HG03196 (cell line): ENCODE results near the gene TOR1AIP1.

ENCODE experiments used
- ATAC-seq: cut with Tn5 transposase; IDR thresholded peaks from one replicate; pipeline ENCODE4 v1.9.1; 2021; ENCODE audit not compliant: unreplicated experiment

TOR1AIP1 gene

DNA sequence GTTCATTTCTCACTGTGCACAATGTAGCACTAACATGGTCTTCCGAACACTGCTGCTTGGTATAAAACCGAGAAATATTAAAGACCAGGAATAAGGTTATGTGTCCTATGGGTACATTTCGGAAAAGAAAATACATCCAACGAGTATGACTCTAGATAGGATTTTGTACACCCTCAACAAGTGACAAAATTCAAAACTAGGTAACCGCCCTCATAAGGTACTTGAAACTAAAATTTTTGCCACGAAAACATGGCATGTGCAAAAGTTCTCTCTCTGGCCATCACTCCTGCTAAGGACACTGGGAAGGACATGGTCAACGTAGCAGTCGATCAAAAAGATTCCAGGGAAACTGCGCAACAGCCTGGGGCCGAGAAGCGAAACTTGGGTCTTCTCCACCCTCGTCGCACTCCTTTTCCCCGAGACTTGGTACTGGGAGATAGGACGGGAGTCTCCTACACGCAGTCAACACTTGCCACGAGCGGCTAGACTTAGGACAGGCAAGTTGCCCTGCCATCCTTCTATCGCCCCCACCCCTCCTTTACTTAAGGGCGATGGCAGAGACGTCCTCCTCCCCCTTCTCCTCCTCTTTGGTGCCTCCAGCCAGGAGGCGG, 338 bp upstream of the TOR1AIP1 start:
- ATAC-seq, result no peak

- peak; percentile 13 for ATAC-seq
Measured at GRCh38 chr1:179883040-179883744, 1.1 kb downstream of the TOR1AIP1 start.

DNA sequence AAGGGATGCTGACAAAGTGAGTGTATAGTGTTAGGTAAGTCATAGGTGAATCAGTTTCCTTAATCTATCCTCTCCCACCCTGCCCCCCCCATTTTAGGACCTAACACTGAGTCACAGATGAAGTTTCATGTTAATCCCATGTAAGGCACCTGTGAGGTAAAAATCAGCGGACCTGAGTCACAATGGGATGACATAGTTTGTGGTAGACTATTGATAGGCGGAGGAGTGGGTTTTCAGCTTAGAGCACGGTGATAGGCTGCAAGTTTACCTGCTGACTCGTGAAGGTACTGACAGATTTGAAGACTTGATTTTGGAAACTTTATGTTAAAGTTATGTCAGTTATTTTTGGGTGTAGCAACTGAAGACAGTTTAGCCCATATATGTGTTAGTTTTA, 1.7 kb downstream of the TOR1AIP1 start:
- no peak for ATAC-seq

DNA sequence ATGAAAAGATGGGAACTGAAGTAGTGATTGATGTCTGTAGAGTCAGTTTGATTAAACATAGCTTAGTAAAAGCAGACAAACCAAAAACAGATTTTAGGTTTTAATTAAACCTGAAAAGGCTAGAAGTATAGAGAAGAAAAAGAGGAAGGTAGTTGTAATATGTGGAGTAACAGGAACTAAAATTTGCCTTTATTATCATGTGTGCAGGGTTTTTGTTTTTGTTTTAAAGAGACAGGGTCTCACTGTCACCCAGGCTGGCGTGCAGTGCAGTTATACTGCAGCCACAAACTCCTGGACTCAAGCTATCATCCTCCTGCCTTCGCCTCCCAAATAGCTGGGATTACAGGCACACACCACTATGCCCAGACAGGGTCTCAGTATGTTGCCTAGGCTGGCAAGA, 6.0 kb downstream of the TOR1AIP1 start:
- no peak for ATAC-seq

- no peak for ATAC-seq
Measured at GRCh38 chr1:179889589-179889988, 7.5 kb downstream of the TOR1AIP1 start.

DNA sequence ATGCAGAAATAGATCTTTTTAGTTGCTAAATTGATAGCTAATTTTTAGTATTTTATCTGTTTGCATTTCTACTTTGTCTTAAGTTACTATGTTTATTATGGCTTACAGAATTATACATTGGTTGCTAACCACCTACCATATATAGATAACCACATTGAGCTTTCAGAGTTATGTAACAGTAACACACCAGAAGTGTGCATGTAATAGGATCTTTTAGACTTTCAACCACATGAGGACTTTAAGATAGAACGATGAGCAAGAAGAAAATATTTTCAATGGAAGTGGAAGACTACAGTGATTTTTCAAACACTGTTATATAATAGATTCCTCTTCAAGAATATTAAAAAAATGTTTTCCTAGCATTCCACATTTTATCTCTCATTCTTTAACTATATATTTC, 28.8 kb downstream of the TOR1AIP1 start:
- ATAC-seq, result no peak

DNA sequence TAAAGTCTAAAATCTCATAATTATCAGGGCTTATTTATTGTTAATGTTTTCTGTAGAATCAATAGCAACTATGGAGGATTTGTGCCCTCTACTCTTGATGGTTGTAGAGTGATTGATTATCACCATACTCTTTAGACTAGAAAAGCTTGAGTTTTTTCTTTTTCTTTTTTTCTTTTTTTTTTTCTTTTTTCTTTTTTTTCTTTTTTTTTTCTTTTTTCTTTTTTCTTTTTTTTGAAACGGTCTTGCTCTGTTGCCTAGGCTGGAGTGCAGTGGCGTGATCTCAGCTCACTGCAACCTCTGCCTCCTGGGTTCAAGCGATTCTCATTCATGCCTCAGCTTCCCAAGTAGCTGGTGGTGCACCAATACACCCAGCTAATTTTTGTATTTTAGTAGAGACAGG, 29.7 kb downstream of the TOR1AIP1 start:
- ATAC-seq, result no peak

DNA sequence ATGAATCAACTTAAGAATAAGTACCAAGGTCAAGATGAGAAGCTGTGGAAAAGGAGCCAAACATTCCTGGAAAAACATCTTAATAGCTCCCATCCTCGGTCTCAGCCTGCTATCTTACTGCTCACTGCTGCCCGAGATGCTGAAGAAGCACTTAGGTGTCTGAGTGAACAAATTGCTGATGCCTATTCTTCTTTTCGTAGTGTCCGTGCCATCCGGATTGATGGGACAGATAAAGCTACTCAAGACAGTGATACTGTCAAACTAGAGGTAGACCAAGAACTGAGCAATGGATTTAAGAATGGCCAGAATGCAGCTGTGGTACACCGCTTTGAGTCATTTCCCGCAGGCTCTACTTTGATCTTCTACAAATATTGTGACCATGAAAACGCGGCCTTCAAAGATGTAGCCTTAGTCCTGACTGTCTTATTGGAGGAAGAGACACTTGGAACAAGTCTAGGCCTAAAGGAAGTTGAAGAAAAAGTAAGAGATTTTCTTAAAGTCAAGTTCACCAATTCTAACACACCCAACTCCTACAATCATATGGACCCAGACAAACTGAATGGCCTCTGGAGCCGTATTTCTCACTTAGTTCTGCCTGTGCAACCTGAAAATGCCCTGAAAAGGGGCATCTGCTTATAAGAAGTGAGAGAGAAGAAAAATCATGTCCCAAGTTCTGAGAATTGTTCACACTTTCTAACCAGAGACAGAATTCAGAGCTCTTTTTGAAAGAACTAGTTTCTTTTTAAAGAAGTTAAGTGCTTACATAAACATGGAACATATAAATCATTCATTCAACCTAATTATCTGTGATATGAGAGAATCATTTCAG, 35.7 kb downstream of the TOR1AIP1 start:
- ATAC-seq, result no peak

DNA sequence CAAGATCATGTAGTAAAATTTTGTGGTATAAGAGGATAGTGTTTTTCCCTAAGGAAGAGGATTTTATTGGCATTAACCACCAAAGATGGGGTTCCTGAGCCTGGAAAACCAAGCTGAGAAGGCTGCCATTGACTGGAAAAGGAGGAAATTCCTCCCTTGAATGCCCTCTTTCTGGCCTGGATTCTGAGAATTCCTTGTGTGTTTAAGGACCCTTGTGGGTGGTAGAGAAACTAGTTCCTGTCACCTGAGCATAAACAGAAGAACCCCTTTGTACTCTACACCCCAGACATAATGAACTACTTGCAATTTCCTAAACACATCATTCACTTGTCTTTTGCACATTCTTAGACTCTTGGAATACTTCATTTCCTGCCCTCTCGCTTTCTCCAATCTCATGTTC, 39.4 kb downstream of the TOR1AIP1 start:
- ATAC-seq, result no peak

GRCh38 chr1:179921981-179922872, 40.1 kb downstream of the TOR1AIP1 start:
- ATAC-seq, result no peak

DNA sequence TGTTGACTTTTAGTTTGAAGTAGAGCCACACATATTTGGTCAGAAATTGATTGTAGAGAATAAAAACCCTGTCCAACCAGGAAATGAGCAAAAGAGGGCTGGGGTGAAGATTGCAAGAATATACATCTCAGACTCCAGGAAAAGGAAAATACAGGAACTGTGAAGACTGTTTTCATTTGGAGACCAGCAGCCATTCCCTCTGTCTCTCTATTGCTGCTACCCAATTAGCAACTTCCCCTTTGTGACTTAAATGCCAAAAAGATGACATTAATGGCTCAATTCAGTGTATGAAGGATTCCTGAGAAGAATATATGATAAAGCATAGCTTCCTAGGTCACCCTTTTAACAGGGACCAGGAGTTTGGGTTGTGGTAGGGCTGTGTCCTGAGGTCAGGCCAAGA, 40.9 kb downstream of the TOR1AIP1 start:
- ATAC-seq, result no peak

DNA sequence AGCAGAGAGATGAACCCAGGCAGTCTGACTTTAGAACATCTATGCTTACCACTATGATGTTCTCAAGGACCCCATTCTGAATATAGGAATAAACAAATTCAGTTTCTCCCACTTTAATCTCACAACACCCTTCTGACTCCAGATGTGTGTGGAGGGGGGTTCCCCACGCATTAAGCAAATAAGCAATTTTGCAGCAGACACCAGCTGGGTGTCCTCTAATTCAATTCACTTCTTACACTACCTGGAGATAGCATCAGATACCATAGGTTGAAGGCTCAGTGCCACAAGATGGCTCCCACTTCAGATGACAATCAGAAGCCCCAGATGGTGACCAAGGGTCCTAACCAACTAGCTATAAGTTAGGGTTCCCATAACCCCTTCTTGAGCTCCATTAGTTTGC, 42.2 kb downstream of the TOR1AIP1 start:
- ATAC-seq, result no peak

DNA sequence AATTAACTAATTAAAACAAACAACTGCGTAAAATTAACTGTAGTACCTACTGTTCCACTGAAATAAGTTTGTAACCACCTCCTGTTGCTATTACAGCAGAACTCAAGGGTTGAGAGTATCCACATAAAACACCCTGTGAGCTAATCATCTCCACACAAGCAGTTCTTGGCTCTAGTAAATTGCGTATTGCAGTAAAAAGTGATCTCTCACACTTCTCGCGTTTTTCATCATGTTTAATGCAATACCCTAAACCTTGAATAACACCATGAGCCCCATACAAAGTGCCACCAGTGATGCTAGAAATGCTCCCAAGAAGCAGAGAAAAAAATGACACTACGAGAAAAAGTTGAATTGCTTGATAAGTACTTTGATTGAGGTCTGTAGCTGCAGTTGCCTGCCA, 43.2 kb downstream of the TOR1AIP1 start:
- ATAC-seq, result no peak

DNA sequence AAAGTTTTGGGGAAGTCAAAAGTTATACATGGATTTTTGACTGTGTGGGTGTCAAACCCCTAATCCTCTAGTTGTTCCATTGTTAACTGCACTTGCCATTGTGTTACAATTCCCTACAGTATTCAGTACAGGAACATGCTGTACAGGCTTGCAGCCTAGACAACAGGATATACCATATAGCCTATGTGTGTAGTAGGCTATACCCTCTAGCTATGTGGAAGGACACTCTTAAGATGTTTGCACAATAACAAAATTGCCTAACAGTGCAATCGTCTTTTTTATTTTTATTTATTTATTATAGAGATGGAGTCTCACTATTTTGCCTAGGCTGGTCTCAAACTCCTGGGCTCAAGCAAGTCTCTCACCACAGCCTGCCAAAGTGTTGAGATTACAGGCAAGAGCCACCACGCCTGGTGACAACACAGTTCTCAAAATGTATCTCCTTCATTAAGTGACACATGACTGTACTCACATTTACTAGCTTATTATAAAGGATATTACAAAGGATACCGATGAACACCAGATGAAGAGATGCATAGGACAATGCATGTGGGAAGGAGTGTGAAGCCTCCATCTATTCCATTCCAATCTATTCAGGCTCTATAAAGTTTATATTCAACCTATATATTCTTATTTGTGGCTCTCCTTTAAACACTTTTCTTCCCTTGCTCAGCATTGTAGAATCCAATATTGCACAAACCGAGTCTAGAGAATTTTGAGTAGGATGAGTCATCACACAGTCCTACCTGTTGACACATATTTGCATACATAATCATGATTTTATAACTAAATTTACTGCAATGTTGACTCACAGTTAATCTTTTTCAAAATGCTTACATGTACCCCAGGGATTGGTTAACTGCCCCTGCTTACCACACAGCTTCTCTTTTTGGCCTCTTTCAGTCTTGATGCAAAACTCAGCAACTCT, 44.1 kb downstream of the TOR1AIP1 start:
- ATAC-seq, result no peak

DNA sequence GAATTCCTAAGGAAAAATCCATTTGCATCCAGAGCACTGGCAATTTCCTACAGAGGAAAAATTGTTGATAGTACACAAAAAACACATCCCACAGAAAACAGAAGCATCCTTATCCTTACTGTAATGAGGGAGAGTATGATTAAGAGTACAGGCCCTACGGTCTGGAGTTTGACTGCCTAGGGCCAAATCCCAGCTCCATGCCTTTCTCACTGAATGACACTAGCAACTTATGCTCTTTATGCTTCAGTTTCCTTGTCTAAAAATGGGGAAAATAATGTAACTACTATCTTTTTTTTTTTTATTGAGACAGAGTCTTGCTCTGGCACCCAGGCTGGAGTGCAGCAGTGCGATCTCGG, 44.7 kb downstream of the TOR1AIP1 start:
- no peak for ATAC-seq

GRCh38 chr1:179929955-179930798, 48.1 kb downstream of the TOR1AIP1 start:
- no peak for ATAC-seq

DNA sequence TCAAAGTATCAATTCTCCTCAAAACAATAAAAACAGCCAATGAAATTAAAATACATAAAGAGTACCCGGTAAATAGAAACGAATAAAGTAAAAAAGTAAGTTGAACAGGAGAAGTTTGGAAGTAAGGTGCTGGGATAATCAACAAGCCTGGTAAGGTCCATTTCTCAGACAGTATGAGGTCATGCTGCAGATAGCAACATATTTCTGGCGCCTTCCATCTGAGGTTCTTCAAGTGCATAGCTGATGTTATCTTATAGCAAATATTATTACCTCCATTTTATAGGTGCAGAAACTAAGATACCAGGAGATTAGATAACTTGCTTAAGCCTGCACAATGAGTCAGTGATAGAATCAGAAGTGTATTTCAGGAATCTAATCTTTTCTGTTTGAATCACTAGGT, 48.8 kb downstream of the TOR1AIP1 start:
- no peak for ATAC-seq

- ATAC-seq, result no peak
Measured at GRCh38 chr1:179933219-179933618, 51.1 kb downstream of the TOR1AIP1 start.

DNA sequence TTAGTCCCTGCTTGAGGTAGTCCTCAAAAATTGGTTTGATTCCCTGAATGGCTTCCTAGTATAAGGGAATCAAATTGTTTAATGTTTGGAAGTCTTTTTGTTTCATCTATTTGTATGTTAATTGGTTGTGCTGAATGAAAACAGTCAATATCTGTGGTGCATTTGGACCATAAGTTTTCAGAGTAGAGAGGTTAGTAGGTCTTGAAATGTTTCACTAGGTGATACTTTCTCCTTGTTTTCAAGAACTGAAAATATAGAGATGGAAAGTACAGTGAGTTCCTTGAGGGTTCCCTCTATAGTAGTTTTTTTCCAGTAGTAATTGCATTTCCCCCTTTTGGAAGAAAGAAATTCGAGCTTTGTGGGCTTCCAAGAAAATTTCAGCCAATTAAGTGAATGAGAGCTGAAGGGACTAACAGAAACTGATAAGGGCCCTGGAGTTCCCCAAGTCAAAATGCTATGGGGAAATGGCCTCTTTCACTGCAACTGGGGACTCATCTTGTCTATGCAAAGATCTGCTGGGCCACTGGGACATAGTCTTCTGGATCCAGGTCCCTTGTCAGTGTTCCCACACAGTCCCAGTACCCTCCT, 53.9 kb downstream of the TOR1AIP1 start:
- no peak for ATAC-seq
